ENCODE measurements around the gene ICAM4. TPM values are rescaled to one million over a fixed set of nuclear protein-coding genes. Genes with fewer than 3 reads are reported as not detected.
A peak's percentile ranks its signal among the peaks of the same experiment; 100 is the strongest.

Gene ICAM4
- total RNA-seq, 1 donor from 2014 or later: 0.13 TPM

DNA sequence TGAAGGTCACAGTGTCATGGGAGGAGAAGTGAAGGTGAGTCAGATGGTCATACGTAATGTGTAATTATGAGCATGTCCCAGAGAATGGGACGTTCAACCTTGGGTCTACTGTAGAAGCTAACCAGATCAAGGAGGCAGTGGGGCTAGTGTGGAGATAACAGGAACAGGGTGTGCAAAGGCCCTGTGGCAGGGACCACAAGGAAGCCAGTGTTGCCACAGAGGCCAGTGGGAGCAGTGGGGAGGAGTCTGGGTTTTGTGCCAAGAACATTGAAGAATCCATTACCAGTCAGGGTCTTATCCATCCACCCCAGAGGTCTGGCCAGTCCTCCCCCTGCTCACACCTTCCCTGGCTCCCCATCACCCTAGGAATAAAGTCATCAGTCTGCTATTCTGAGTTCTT lies 31.4 kb upstream of the ICAM4 start:
- Histone ChIP-seq H3K27me3 (ENCODE audit: control insufficient read depth, insufficient read depth, low read length) (no peaks in the 10 kb centered on the region), H3K36me3 (ENCODE audit: control insufficient read depth, insufficient read depth, low read length) (peaks cover 7% of the 10 kb centered on the region), H3K4me3 (ENCODE audit: low read depth, low read length) (no peak overlapping the region)
- TF ChIP-seq, protein P1, sequence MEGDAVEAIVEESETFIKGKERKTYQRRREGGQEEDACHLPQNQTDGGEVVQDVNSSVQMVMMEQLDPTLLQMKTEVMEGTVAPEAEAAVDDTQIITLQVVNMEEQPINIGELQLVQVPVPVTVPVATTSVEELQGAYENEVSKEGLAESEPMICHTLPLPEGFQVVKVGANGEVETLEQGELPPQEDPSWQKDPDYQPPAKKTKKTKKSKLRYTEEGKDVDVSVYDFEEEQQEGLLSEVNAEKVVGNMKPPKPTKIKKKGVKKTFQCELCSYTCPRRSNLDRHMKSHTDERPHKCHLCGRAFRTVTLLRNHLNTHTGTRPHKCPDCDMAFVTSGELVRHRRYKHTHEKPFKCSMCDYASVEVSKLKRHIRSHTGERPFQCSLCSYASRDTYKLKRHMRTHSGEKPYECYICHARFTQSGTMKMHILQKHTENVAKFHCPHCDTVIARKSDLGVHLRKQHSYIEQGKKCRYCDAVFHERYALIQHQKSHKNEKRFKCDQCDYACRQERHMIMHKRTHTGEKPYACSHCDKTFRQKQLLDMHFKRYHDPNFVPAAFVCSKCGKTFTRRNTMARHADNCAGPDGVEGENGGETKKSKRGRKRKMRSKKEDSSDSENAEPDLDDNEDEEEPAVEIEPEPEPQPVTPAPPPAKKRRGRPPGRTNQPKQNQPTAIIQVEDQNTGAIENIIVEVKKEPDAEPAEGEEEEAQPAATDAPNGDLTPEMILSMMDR (IDR thresholded peaks at IDR 0.05; ENCODE audit: insufficient read depth, low read length, poor library complexity, severe bottlenecking): no peak
- no peak for DNase-seq (ENCODE audit: low read depth)

DNA sequence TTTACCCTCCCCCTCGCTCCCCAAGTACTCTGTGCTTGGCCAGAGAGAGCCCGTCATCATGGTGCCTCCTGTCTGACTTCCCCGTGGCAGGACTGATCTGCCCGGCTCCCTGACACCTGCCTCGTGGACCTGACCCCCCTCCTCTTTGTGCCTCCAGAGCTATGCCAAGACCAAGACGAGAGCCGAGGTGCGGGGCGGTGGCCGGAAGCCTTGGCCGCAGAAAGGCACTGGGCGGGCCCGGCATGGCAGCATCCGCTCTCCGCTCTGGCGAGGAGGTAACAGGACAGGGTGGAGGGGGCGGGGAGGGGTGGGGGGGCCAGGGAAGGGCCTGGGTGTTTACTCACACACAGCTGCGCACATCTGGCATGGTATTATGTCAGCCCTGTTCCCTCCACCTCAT lies 30.2 kb upstream of the ICAM4 start:
- no peak for DNase-seq (ENCODE audit: low read depth)
- TF ChIP-seq, protein P1 (IDR thresholded peaks at IDR 0.05; ENCODE audit: insufficient read depth, low read length, poor library complexity, severe bottlenecking): no peak
- H3K36me3 ChIP-seq (ENCODE audit: control insufficient read depth, insufficient read depth, low read length): peaks cover 7% of the 10 kb centered on the region

DNA sequence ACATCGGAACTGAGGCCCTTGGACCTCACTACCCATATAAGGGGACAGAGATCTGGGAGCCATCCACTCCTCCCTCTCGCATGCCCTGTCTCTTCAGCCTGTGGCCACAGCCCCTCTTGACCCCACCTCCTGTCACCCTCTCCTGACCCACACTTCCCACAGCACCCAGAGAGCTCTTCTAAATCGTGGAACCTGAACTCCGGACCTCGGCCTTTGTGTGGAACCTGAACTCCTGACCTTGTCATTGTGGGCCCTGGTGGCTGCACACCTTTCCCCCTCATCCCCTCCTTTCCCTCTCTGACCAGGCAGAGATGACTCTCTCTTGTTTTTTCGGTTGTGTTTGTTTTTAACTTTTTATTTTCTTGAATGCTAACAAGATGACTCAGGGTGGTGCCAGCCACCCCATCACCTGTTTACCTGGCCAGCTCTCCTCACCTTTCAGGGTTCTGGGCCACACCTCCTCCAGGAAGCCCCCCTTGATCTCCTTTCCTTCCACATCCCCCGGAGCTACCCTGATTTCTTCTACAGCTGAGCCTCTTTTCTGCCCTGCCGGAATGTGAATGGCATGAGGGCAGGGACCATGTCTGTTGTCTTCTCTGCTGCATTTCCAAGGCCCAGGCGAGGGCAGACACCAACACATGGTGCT lies 29.7 kb upstream of the ICAM4 start:
- DNase-seq (ENCODE audit: low read depth): no peak
- H3K4me3 ChIP-seq (ENCODE audit: low read depth, low read length): no peak overlapping the region
- no peaks in the 10 kb centered on the region for H3K27me3 ChIP-seq (ENCODE audit: control insufficient read depth, insufficient read depth, low read length)
- H3K36me3 ChIP-seq (ENCODE audit: control insufficient read depth, insufficient read depth, low read length): peaks cover 7% of the 10 kb centered on the region
- TF ChIP-seq, protein P1 (IDR thresholded peaks at IDR 0.05; ENCODE audit: insufficient read depth, low read length, poor library complexity, severe bottlenecking): no peak

More for the DNA sequence above, 30.2 kb upstream of the ICAM4 start:
- H3K27me3 ChIP-seq (ENCODE audit: control insufficient read depth, insufficient read depth, low read length): no peaks in the 10 kb centered on the region
- H3K4me3 ChIP-seq (ENCODE audit: low read depth, low read length): no peak overlapping the region

DNA sequence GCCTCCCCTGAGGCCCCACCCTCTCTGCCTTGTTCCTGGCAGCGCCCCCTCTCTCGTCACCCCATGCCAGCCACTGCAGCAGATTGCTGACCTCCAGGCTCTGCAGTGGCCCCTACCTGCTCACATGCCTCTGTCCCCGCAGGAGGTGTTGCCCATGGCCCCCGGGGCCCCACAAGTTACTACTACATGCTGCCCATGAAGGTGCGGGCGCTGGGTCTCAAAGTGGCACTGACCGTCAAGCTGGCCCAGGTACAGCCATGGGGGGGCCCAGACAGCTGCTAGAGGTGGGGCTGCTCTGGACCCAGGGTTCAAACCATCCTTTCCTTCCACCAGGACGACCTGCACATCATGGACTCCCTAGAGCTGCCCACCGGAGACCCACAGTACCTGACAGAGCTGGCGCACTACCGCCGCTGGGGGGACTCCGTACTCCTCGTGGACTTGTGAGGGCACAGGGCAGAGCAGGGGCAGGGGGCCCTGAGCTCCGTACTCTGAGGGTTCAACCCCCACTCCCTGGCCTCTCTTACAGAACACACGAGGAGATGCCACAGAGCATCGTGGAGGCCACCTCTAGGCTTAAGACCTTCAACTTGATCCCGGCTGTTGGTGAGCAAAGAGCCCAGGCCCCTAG lies 28.6 kb upstream of the ICAM4 start:
- Histone ChIP-seq H3K27me3 (ENCODE audit: control insufficient read depth, insufficient read depth, low read length) (no peaks in the 10 kb centered on the region), H3K4me3 (ENCODE audit: low read depth, low read length) (no peak overlapping the region), H3K36me3 (ENCODE audit: control insufficient read depth, insufficient read depth, low read length) (peaks cover 7% of the 10 kb centered on the region)
- no peak for DNase-seq (ENCODE audit: low read depth)
- TF ChIP-seq, protein P1 (IDR thresholded peaks at IDR 0.05; ENCODE audit: insufficient read depth, low read length, poor library complexity, severe bottlenecking): no peak

DNA sequence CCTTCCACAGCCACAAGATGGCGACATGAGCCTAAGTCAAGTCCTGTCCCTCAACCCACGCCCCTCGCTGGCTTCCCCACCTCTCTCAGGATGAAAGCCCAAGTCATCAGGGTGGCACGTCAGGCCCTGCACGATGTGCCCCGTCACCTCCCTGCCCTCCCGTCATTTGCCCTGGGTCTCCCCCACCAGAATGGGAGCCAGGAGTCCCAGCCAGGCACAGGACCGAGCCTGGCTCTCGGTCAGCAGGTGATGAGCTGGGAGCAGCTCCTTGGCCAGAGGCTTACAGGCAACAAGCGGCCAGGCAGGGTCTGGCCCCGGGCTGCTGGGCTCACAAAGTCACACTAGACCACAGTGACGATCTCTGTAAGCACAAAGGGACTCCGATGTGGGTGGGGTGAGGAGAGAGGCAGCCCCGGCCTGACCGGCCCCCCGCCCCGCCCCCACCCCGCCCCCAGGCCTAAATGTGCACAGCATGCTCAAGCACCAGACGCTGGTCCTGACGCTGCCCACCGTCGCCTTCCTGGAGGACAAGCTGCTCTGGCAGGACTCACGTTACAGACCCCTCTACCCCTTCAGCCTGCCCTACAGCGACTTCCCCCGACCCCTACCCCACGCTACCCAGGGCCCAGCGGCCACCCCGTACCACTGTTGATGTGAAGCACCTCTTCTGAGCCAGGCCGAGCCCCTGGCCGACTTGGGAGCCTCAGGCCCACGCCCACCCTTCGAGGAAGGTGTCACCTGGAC lies 27.4 kb upstream of the ICAM4 start:
- Histone ChIP-seq H3K27me3 (ENCODE audit: control insufficient read depth, insufficient read depth, low read length) (no peaks in the 10 kb centered on the region), H3K36me3 (ENCODE audit: control insufficient read depth, insufficient read depth, low read length) (peaks cover 7% of the 10 kb centered on the region), H3K4me3 (ENCODE audit: low read depth, low read length) (no peak overlapping the region)
- TF ChIP-seq, protein P1 (IDR thresholded peaks at IDR 0.05; ENCODE audit: insufficient read depth, low read length, poor library complexity, severe bottlenecking): peak; percentile 76
- DNase-seq (ENCODE audit: low read depth): no peak
